GM12878 (cell line): Measurements from ENCODE around the gene SOBP.

ENCODE experiments used
- DPF2 ChIP-seq: fragments of 450-650 bp; IDR thresholded peaks from 2 replicates; pipeline ENCODE4 v1.6.1; 2017; ENCODE audit warnings: mild to moderate bottlenecking
- EP300 ChIP-seq, 2 experiments: fragments of 150-350 bp in 1 of 2; IDR thresholded peaks; 2 replicates each; pipeline ENCODE4 v1.6.1; 2011 to 2012; ENCODE audit warnings: low read depth in 2 of 2, low read length in 2 of 2, borderline replicate concordance in 1 of 2, improper control_type of control experiment in 1 of 2, inconsistent platforms in 1 of 2; ENCODE audit not compliant: control insufficient read depth in 1 of 2
- FOS ChIP-seq: IDR thresholded peaks from 3 replicates; pipeline ENCODE4 v1.6.1; 2011; ENCODE audit warnings: borderline replicate concordance; ENCODE audit not compliant: insufficient read length; ENCODE audit errors: extremely low read depth
- MEF2B ChIP-seq: fragments of 450-650 bp; IDR thresholded peaks from 2 replicates; pipeline ENCODE4 v1.6.1; 2018; ENCODE audit warnings: mild to moderate bottlenecking, moderate library complexity; ENCODE audit not compliant: partially characterized antibody, poor library complexity, severe bottlenecking
- POLR2AphosphoS5 ChIP-seq: IDR thresholded peaks from 2 replicates; pipeline ENCODE4 v1.6.1; 2011; ENCODE audit warnings: mild to moderate bottlenecking, low read length, inconsistent platforms
- SP1 ChIP-seq: IDR thresholded peaks from one replicate; pipeline ENCODE4 v1.6.1; 2011; ENCODE audit warnings: low read depth, low read length
- YY1 ChIP-seq: IDR thresholded peaks from 2 replicates; pipeline ENCODE4 v1.6.1; 2011; ENCODE audit warnings: low read depth, mild to moderate bottlenecking, low read length
- TF ChIP-seq, protein P1 (sequence below), 3 experiments: IDR thresholded peaks in 2 of 3; conservative IDR thresholded peaks in 1 of 3; 2 replicates each; pipeline ENCODE4 v1.5.1; 2011; ENCODE audit warnings: low read depth in 3 of 3, low read length in 3 of 3, mild to moderate bottlenecking in 3 of 3, control low read depth in 2 of 3, moderate library complexity in 2 of 3, inconsistent platforms in 1 of 3, mixed read lengths in 1 of 3; ENCODE audit not compliant: control insufficient read depth in 2 of 3, insufficient read depth in 1 of 3; ENCODE audit errors: extremely low read depth in 1 of 3

DNA sequence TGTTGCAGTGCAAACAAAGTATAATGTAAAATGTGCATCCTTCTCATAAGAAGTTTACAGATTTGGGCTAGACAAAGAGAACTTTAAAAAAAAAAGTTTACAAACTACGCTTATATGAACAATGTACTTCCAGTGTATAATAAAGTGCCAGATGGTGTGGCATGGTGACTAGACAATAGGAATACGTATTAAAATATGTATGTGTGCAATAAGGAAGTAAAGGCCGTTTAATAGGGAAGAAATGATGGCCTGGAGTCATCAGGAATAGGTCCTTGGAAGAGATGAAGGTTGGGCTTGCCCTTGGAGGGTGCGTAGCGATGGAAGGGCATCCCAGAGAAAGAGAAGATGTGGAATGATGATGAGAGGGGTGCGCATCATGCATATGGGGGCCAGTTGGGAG, 108.2 kb downstream of the SOBP start:
- TF ChIP-seq, protein P1, sequence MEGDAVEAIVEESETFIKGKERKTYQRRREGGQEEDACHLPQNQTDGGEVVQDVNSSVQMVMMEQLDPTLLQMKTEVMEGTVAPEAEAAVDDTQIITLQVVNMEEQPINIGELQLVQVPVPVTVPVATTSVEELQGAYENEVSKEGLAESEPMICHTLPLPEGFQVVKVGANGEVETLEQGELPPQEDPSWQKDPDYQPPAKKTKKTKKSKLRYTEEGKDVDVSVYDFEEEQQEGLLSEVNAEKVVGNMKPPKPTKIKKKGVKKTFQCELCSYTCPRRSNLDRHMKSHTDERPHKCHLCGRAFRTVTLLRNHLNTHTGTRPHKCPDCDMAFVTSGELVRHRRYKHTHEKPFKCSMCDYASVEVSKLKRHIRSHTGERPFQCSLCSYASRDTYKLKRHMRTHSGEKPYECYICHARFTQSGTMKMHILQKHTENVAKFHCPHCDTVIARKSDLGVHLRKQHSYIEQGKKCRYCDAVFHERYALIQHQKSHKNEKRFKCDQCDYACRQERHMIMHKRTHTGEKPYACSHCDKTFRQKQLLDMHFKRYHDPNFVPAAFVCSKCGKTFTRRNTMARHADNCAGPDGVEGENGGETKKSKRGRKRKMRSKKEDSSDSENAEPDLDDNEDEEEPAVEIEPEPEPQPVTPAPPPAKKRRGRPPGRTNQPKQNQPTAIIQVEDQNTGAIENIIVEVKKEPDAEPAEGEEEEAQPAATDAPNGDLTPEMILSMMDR (IDR thresholded peaks at IDR 0.05 in 2 of 3, conservative IDR thresholded peaks at IDR 0.05 in 1 of 3; ENCODE audit: control insufficient read depth in 2 of 3, extremely low read depth in 1 of 3, insufficient read depth in 1 of 3, low read depth in 3 of 3, low read length in 3 of 3), result no peak
- no peak for TF ChIP-seq POLR2AphosphoS5
- no peak for TF ChIP-seq DPF2
- TF ChIP-seq FOS, result no peak
- TF ChIP-seq SP1, result no peak
- no peak for TF ChIP-seq MEF2B
- no peak for TF ChIP-seq YY1
- no peak for TF ChIP-seq EP300 (IDR thresholded peaks at IDR 0.05; ENCODE audit: borderline replicate concordance in 1 of 2, control insufficient read depth in 1 of 2, low read depth in 2 of 2, low read length in 2 of 2)
